ENCODE measurements around the gene ZBTB16. TPM values are rescaled to one million over a fixed set of nuclear protein-coding genes. Genes with fewer than 3 reads are reported as not detected.

The ZBTB16 gene
- total RNA-seq, 1 donor from 2014 or later: 25.4 TPM

GRCh38 chr11:114170226-114170625 is 110.7 kb downstream of the ZBTB16 start:
- no peak for DNase-seq (ENCODE audit: low spot score)
- intact Hi-C loops (cut with DNase I): no loop called here

GRCh38 chr11:114171257-114172054 is 111.9 kb downstream of the ZBTB16 start:
- peak; percentile 93 for DNase-seq (ENCODE audit: low spot score)
- intact Hi-C loops (cut with DNase I): no loop called here

DNA sequence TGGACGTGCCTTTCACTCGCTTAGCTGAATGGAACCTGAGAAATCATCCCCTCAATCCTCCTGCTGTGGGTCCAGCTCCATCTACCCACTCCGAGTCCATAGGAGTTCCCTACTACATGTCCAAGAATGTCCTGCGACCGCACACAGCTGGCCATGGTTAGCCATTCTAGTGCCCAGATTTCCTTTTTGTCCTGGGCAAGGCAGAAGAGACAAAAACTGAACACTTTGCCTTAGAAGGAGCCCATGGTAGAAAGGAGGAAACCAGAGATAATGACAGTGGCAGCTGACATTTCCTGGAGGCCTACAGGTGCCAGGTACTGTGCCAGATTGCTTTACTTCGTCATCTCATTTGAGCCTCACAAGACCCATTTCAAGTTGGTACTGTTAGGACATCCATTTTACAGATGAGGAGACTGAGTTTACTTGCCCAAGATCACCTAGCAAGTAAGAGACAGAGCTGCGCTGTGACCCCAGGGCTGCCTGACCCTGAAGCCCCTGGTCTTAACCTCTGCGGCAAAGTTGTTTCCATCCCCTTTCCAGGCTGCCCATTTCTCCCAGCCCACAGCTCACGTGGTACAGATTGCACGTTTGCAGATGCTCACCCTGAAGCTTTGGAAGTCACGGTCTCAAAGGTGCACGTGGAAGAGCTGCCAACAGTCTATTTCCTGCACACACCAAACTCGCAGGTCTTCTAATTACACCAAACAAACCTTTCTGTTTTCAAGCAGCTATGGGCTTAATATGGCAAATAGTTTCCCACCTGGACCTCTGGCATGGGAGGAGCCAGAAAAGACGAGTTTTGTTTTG is 112.7 kb downstream of the ZBTB16 start:
- intact Hi-C loops (cut with DNase I): no loop called here
- no peak for DNase-seq (ENCODE audit: low spot score)

DNA sequence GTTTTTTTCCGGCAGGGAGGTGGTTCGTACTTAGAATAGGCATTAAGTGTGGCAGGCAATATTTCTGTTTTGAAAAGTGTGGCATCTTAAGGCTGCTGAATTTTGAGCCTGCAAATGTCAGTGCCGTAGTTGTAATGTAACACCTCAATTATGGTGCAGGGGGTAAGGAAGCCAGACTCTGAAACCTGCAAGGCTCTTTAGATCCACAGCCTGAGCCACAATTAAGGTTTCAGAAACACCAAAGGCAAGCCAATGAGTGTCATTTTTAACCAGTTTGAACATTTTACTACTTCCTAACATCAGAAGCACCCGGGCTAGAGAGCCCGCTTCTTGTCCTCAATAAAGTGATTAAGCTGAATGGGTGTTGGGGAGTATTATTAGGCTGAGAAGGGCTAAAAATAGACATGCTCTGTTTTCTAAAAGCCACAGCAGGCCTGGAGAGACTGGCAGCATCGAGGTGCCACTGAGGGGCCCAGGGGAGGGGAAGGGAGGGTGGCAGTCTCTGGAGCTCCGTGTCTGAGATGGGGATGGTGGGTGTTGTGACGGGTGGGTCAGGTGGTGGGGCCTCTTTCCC is 113.4 kb downstream of the ZBTB16 start:
- DNase-seq (ENCODE audit: low spot score): peak; percentile 85
- intact Hi-C loops (cut with DNase I): no loop called here

GRCh38 chr11:114173843-114174242 is 114.3 kb downstream of the ZBTB16 start:
- DNase-seq (ENCODE audit: low spot score): no peak
- intact Hi-C loops (cut with DNase I): no loop called here

GRCh38 chr11:114174712-114175495 is 115.4 kb downstream of the ZBTB16 start:
- no peak for DNase-seq (ENCODE audit: low spot score)
- intact Hi-C loops (cut with DNase I): no loop called here

- DNase-seq (ENCODE audit: low spot score): no peak
- intact Hi-C loops (cut with DNase I): no loop called here
Measured at GRCh38 chr11:114175706-114176105, 116.2 kb downstream of the ZBTB16 start.

GRCh38 chr11:114176321-114176720 is 116.8 kb downstream of the ZBTB16 start:
- intact Hi-C loops (cut with DNase I): no loop called here
- no peak for DNase-seq (ENCODE audit: low spot score)

- DNase-seq (ENCODE audit: low spot score): no peak
- intact Hi-C loops (cut with DNase I): loop anchor here (1.0 kb wide), 1 partner anchor 18 kb away; no protein-coding TSS in a partner anchor
Measured at GRCh38 chr11:114178656-114179055, 119.1 kb downstream of the ZBTB16 start.

DNA sequence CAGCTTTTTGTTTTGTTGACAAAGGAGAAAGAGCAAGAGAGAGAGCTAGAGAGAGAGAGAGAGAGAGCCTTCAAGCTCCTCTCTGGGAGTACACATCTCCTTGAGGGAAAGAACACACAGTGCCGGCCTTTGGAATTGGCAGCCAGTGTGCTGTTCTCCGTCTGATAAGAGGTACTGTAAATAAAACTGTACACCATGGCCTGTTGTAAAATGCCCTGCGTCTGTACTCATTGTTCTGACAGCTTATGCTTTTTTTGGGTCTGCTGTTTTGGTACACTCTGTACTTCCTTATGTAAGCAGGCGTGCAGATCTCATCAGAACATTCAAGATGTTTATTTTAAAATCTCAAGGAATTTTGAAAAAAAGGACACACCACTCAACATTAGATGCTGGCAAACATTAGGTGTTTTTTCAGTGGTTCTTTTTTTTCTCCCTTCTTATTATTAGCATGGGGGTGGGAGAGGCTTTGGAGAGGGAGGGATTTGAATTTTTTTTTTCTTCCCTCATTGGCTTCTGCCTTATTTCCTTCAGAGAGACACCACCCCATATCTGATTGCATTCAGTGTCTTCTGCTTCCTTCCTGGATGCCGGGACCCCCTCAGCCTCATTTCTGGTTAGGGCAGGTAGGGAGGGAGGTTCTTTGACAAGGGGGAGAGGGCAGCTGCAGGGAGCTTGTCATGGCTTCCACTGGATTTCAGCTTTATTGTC is 119.9 kb downstream of the ZBTB16 start:
- intact Hi-C loops (cut with DNase I): loop anchor here (1.0 kb wide), 1 partner anchor 19 kb away; no protein-coding TSS in a partner anchor
- DNase-seq (ENCODE audit: low spot score): peak; percentile 83

GRCh38 chr11:114180301-114181055 is 121.0 kb downstream of the ZBTB16 start:
- DNase-seq (ENCODE audit: low spot score): no peak
- intact Hi-C loops (cut with DNase I): loop anchor here (1.0 to 5.0 kb wide), 3 partner anchors 77 to 144 kb away; partner anchors contain the start of gene ZBTB16

DNA sequence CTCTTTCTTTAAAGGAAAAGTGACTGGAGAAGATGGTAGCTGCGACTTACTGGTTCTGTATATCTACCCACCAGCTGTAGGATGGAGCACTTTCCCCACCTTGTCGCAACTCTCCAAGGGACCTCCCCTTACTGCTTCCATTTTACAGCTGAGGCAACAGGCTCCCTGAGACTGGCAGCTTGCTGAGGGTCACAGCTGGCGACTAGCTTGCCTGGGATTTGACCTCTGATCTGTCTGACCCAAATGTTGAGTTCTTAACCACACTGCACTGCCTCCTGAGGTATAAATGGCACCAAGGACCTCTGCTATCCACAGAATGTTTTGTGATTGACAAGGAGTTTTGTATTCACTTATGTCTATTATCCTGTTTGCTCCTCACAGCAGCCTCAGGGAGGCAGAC is 121.7 kb downstream of the ZBTB16 start:
- intact Hi-C loops (cut with DNase I): loop anchor here (1.0 to 5.0 kb wide), 3 partner anchors 76 to 145 kb away; partner anchors contain the start of gene ZBTB16

GRCh38 chr11:114181752-114182151 is 122.2 kb downstream of the ZBTB16 start:
- intact Hi-C loops (cut with DNase I): loop anchor here (1.0 to 5.0 kb wide), 3 partner anchors 76 to 145 kb away; partner anchors contain the start of gene ZBTB16
- DNase-seq (ENCODE audit: low spot score): no peak

More for the DNA sequence above, 121.7 kb downstream of the ZBTB16 start:
- no peak for DNase-seq (ENCODE audit: low spot score)

DNA sequence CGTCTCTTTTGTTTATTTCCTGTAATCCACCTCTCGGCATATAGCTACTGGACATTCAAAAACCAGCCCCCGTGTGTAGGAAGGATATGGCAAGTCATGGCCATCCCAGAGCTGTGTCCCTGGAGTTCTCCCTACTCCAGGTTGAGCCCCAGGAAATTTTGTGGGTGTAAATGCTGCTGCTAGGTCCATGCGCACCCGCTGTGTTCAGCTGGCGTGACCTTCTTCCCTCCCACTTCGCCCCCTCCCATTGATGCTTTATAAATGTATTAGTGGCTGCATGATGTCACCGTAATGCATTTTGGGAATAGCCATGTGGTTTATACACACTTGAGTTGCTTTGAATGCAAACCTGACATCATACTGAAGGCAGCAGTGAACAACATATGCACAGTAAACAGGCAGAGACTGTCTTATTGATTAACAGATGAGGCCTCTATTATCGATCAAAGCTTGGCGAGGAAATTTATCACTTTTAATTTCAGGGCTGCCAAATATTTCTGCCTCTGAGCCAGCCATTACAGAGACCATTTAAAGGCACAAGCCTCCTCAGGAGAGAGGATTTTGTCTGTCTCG is 123.0 kb downstream of the ZBTB16 start:
- intact Hi-C loops (cut with DNase I): loop anchor here (5.0 kb wide), 1 partner anchor 75 kb away; no protein-coding TSS in a partner anchor
- no peak for DNase-seq (ENCODE audit: low spot score)

DNA sequence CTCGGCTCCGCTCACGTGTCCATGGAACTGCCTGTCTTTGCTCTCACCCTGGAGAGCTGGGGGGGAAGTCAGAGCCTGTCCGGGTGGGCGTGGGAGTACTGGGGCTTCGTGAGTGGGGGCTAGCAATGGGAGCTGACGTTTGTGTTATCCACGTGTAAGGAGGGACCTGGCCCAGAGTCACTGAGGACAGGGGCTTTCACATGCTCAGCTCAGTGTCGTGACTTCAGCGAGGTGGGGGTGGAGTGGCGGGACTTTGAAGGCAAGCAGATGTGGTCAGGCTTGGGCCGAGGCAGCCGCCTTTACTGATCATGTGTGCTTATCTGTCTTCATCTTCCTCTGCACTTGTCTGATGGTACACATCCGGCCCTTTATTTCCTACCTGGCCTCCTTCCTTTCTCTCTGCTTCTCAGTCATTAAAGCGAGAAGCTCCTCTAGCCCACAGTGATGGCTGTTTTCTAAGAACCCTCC is 123.6 kb downstream of the ZBTB16 start:
- intact Hi-C loops (cut with DNase I): loop anchor here (5.0 kb wide), 1 partner anchor 74 kb away; no protein-coding TSS in a partner anchor
- DNase-seq (ENCODE audit: low spot score): no peak

- intact Hi-C loops (cut with DNase I): no loop called here
- no peak for DNase-seq (ENCODE audit: low spot score)
Measured at GRCh38 chr11:114185436-114185835, 125.9 kb downstream of the ZBTB16 start.

DNA sequence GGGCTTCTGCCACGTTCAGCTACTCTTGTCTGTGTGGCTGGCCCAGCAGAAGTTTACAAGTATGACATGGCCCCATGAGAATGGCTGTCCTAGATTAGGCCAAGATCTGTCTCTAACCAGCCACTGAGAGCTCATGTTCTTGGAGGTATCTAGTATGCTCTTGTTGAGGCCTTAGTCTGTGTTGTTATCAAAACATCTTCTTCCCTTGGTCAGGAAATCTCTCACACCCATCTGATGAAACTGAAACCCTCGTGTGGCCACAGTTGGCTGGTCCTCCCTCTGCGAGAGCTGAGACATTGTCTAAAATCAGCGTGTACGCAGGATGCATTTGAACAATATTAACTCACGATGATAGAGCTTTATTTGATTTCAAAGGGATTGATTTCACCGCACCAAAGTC is 127.7 kb downstream of the ZBTB16 start:
- intact Hi-C loops (cut with DNase I): no loop called here
- no peak for DNase-seq (ENCODE audit: low spot score)

All from cardiac septum (tissue), 1 donor.